NCI-H2196 treated with DMSO at 0.1 percent for 48 hours (cell line): ENCODE data around the gene PRRT1.

Source experiments
- DNase-seq: peaks from one replicate; lab custom pipeline; 2025; ENCODE audit not compliant: unreplicated experiment; lab: John Stamatoyannopoulos, UW

Gene PRRT1

GRCh38 chr6:32127717-32128592 is 23.8 kb downstream of the PRRT1 start, which contains the start of gene ATF6B:
Gene ATF6B, minus strand, starts transcription at chr6:32128246. Its CDS starts 39 bp downstream, at chr6:32128207.
- peak; percentile 99 for DNase-seq

- DNase-seq = no peak
Measured at GRCh38 chr6:32127409-32127716, 24.4 kb downstream of the PRRT1 start.

GRCh38 chr6:32126880-32127279 is 24.9 kb downstream of the PRRT1 start:
- DNase-seq = no peak

GRCh38 chr6:32123681-32124080 is 28.1 kb downstream of the PRRT1 start:
- no peak for DNase-seq

GRCh38 chr6:32120573-32121059 is 31.1 kb downstream of the PRRT1 start:
- no peak for DNase-seq

- peak; percentile 83 for DNase-seq
Measured at GRCh38 chr6:32118782-32119628, 32.7 kb downstream of the PRRT1 start.

- no peak for DNase-seq
Measured at GRCh38 chr6:32117461-32117860, 34.3 kb downstream of the PRRT1 start.

- no peak for DNase-seq
Measured at GRCh38 chr6:32116674-32117073, 35.1 kb downstream of the PRRT1 start.

GRCh38 chr6:32115623-32116022 is 36.1 kb downstream of the PRRT1 start:
- DNase-seq = no peak

- DNase-seq = no peak
Measured at GRCh38 chr6:32114796-32115195, 36.9 kb downstream of the PRRT1 start.

- peak; percentile 52 for DNase-seq
Measured at GRCh38 chr6:32113386-32114352, 38.1 kb downstream of the PRRT1 start.

GRCh38 chr6:32112431-32112980 is 39.2 kb downstream of the PRRT1 start:
- no peak for DNase-seq

- DNase-seq = no peak
Measured at GRCh38 chr6:32111424-32112066, 40.2 kb downstream of the PRRT1 start.

GRCh38 chr6:32110632-32111031 is 41.1 kb downstream of the PRRT1 start:
- DNase-seq = no peak

- no peak for DNase-seq
Measured at GRCh38 chr6:32109765-32110160, 42.0 kb downstream of the PRRT1 start.

- no peak for DNase-seq
Measured at GRCh38 chr6:32109114-32109764, 42.5 kb downstream of the PRRT1 start, which contains the start of gene TNXB. Gene TNXB, minus strand, starts transcription at chr6:32109338. Its CDS starts 11,140 bp downstream, at chr6:32098198.

- DNase-seq = no peak
Measured at GRCh38 chr6:32108727-32109113, 43.0 kb downstream of the PRRT1 start.

- no peak for DNase-seq
Measured at GRCh38 chr6:32108094-32108627, 43.6 kb downstream of the PRRT1 start.

- DNase-seq = no peak
Measured at GRCh38 chr6:32107406-32107805, 44.3 kb downstream of the PRRT1 start.
